ENCODE results near the gene ZNF320. TPM values are rescaled to one million over a fixed set of nuclear protein-coding genes. Genes with fewer than 3 reads are reported as not detected.
A peak's percentile ranks its signal among the peaks of the same experiment; 100 is the strongest.

ZNF320 gene
- total and polyA plus RNA-seq, 9 of the 15 experiments (the other 6 are each of a cell fraction or from before 2014, with no cell fraction given) = 5.4 to 25.6 (median 11.7) TPM

DNA sequence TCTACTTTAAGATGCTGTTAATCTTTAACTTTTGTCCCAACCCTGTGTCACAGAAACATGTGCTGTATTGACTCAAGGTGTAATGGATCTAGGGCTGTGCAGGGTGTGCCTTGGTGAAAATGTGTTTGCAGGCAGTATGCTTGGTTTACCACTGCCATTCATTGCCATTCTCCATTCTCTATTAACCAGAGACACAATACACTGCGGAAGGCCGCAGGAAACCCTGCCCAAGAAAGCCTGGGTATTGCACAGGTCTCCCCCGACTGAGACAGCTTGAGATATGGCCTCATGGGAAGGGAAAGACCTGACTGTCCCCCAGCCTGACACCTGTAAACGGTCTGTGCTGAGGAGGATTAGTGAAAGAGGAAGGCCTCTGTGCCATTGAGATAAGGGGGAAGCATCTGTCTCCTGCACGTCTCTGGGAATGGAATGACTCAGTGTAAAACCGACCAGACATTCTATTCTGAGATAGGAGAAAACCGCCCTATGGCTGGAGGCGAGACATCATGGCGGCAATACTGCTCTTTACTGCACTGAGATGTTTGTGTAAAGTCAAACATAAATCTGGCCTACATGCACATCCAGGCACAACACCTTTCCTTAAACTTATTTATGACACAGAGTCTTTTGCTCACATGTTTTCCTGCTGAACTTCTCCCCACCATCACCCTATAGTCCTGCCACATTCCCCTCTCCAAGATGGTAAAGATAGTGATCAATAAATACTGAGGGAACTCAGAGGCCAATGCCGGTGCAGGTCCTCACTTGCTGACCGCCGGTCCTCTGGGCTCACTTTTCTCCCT lies 38.9 kb upstream of the ZNF320 start:
- peak; percentile 98 for FAIRE-seq
- no peak for TF ChIP-seq ZNF347 (CRISPR knock-in tag; IDR thresholded peaks at IDR 0.05; ENCODE audit: low read depth)
- TF ChIP-seq, protein P1, sequence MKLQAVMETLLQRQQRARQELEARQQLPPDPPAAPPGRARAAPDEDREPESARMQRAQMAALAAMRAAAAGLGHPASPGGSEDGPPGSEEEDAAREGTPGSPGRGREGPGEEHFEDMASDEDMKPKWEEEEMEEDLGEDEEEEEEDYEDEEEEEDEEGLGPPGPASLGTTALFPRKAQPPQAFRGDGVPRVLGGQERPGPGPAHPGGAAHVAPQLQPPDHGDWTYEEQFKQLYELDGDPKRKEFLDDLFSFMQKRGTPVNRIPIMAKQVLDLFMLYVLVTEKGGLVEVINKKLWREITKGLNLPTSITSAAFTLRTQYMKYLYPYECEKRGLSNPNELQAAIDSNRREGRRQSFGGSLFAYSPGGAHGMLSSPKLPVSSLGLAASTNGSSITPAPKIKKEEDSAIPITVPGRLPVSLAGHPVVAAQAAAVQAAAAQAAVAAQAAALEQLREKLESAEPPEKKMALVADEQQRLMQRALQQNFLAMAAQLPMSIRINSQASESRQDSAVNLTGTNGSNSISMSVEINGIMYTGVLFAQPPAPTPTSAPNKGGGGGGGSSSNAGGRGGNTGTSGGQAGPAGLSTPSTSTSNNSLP (IDR thresholded peaks at IDR 0.05; ENCODE audit: borderline replicate concordance, low read depth, low read length) = no peak
- no peak for TF ChIP-seq KLF1 (tag; IDR thresholded peaks at IDR 0.05)
- TF ChIP-seq, protein P2, sequence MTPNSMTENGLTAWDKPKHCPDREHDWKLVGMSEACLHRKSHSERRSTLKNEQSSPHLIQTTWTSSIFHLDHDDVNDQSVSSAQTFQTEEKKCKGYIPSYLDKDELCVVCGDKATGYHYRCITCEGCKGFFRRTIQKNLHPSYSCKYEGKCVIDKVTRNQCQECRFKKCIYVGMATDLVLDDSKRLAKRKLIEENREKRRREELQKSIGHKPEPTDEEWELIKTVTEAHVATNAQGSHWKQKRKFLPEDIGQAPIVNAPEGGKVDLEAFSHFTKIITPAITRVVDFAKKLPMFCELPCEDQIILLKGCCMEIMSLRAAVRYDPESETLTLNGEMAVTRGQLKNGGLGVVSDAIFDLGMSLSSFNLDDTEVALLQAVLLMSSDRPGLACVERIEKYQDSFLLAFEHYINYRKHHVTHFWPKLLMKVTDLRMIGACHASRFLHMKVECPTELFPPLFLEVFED (CRISPR knock-in tag; conservative IDR thresholded peaks at IDR 0.05) = 0 out of 2 replicates have a peak, but pooled peaks have one; percentile 5
- peak; percentile 20 to 41; a peak in 2 of 4 replicates for TF ChIP-seq NRF1 (conservative IDR thresholded peaks at IDR 0.05 in 1 of 2, IDR thresholded peaks at IDR 0.05 in 1 of 2)
- TF ChIP-seq XRCC4 (IDR thresholded peaks at IDR 0.05; ENCODE audit: extremely low read depth, insufficient read depth, insufficient read length) = no peak
- TF ChIP-seq HMG20B (CRISPR knock-in tag; IDR thresholded peaks at IDR 0.05) = no peak
- no peak for TF ChIP-seq PCBP1 (IDR thresholded peaks at IDR 0.05; ENCODE audit: low read depth, low read length, poor library complexity, severe bottlenecking)
- TF ChIP-seq POLR2AphosphoS5 (IDR thresholded peaks at IDR 0.05; ENCODE audit: control insufficient read depth, insufficient read depth, low read depth, low read length) = peak; percentile 99
- peak; percentile 98 for TF ChIP-seq KLF16 (IDR thresholded peaks at IDR 0.05)
- no peak for TF ChIP-seq SIN3A (IDR thresholded peaks at IDR 0.05; ENCODE audit: borderline replicate concordance in 2 of 2, control insufficient read depth in 1 of 2, low read depth in 2 of 2, low read length in 2 of 2)

More for the DNA sequence above, 38.9 kb upstream of the ZNF320 start:
- ATAC-seq = peak; percentile 84
- intact Hi-C loops (cut with micrococcal nuclease) = loop anchor here (5.0 kb wide), 1 partner anchor 39 kb away; the partner anchor contains the start of gene ZNF320
- H3K9me1 ChIP-seq (ENCODE audit: control insufficient read depth, insufficient read depth, low read length) = no peaks in the 10 kb centered on the region
- H2AFZ ChIP-seq (ENCODE audit: low read depth, low read length) = peak overlapping the region; percentile 34; the same call in 1 of the 2 replicates
- in situ Hi-C loops (cut with MboI) = no loop called here
- peaks cover 40 to 43% of the 10 kb centered on the region in 2 experiments for H3K4me1 ChIP-seq (replicated peaks in 1 of 2; ENCODE audit: control insufficient read depth in 2 of 2, insufficient read depth in 2 of 2, low read length in 2 of 2)
- DNase-seq (ENCODE audit: extremely low read depth in 1 of 4, low spot score in 3 of 4) = peak; percentile 45 to 97 (median 64)
- no peaks in the 10 kb centered on the region for H3K27me3 ChIP-seq (ENCODE audit: control insufficient read depth in 2 of 2, insufficient read depth in 2 of 2, low read length in 2 of 2)
- H3K9me3 ChIP-seq (replicated peaks; ENCODE audit: control insufficient read depth, insufficient read depth, low read depth, low read length) = peaks cover 2% of the 10 kb centered on the region; the same call in 1 of the 2 replicates
- H3K9ac ChIP-seq (ENCODE audit: insufficient read depth in 1 of 2, low read depth in 2 of 2, low read length in 2 of 2) = peak overlapping the region; percentile 54 to 63; a peak in 3 of 4 replicates
- peak overlapping the region; percentile 74 for H3K4me2 ChIP-seq (ENCODE audit: insufficient read depth, low read length)
- no peak overlapping the region; the same call in 1 of the 2 replicates for H3K4me3 ChIP-seq
- ChIA-PET POLR2A (interaction anchor here (0.6 to 1.2 kb wide), 4 partner anchors 11 to 73 kb away, joined by 3 read pairs; no protein-coding TSS in a partner anchor), CTCF (ENCODE audit: low intra/inter-chr PET ratio) (interaction anchor here (0.6 kb wide), 1 partner anchor 39 kb away, joined by 4 read pairs; the partner anchor contains the start of gene ZNF320)
- H3K79me2 ChIP-seq (ENCODE audit: control insufficient read depth, insufficient read depth, low read length) = peaks cover 91% of the 10 kb centered on the region
- WGBS (ENCODE audit: insufficient coverage, low coverage, missing lambda C conversion rate) = 0% methylated on average over 12 of the region's 12 CpGs
- peak overlapping the region; percentile 79 for H3K27ac ChIP-seq (ENCODE audit: extremely low read depth, low read depth, low read length)
- no TSS peak for BruUV-seq (replicated peaks)
- no peaks in the 10 kb centered on the region for H4K20me1 ChIP-seq (replicated peaks; ENCODE audit: control insufficient read depth, insufficient read depth, low read length)
- peaks cover 48% of the 10 kb centered on the region; the same call in 2 of the 3 replicates for H3K36me3 ChIP-seq (ENCODE audit: control insufficient read depth, insufficient read depth, low read length)

Data from K562 (cell line).